AG08396 (cell line): ENCODE data around the gene PTEN.

Experiments used
- DNase-seq: peaks from one replicate; pipeline ENCODE4 v3.0.0; 2012; ENCODE audit warnings: low spot score, mixed read lengths

The PTEN gene

DNA sequence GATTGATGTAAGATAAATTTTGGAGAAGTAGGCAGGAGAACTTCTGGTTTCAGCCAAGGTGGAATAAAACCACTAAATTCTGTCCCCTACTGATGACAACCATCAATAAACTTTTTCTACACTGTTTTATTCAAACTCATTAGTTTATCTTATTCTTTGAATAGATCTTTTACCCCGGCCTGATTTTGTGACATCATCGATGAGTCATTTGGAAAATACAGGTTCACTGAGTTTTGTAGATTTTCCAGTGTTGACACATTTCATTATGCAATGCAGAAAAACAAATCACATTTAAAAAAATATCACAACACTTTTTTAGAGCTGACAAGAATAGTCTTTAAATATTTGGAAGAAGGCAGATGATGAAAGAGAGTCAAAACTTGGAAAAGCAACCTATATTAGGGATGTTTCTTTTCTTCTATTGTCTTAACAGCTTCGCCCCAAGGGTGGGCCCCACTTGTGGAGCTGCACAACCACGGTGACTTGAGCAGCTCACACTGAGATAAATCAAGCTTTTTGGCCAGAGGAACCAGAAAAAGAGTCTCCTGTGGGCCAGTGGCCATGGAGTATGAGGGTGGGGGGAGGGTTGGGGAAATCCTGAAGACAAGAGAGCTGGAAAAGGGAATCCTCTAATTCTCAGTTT lies 112.8 kb downstream of the PTEN start:
- DNase-seq = no peak

DNA sequence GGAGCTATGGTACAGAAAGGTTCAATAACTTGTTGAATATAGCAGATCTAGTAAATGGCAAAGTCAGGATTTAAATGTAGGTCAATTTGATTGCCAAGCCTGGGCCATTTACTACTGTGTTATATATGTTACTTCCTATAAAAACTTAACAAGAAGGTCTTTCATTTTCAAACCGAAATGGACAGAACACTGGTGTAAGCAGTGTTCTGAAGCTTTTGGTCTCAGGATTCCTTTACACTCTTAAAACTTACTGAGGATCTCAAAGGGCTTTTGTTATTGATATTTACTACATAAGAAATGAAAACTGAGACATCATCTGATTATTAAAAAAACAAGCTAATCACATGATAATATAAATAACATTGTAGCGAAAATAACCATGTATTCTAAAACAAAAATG lies 114.7 kb downstream of the PTEN start:
- no peak for DNase-seq

DNA sequence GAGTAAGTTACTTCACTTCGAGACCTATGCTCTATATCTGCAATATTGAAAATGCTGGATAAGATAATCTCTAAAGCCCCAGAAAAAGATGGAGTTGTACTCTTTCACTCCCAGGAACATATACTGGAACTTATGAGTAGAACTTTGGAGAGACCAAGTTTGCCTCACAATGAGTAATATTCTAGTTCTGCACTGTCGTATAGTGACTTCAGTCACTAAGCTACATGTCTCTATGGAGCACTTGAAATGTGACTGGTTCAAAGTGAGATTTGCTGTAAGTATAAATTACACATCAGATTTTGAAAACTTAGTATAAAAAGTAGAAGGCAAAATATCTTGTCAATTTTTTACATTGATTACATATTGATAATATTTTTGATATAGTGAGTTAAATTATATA lies 116.4 kb downstream of the PTEN start:
- no peak for DNase-seq

DNA sequence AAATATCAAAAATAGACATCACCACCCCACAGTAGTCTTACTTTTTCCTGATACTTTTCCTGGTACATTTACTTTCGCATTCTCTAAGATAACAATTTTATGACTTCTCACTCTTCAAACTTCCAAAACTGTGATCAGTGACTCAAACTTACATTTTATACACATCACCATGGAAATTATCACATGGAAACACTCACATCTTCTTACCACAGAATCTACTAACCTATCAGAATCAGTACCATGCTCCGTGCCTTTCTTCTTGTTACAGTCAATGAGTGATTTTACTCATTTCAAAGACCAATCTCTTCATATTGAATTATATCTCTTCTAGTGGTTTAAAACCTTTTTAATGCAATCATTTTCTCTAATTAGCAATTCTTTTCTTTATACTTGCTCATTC lies 120.3 kb downstream of the PTEN start:
- DNase-seq = no peak

DNA sequence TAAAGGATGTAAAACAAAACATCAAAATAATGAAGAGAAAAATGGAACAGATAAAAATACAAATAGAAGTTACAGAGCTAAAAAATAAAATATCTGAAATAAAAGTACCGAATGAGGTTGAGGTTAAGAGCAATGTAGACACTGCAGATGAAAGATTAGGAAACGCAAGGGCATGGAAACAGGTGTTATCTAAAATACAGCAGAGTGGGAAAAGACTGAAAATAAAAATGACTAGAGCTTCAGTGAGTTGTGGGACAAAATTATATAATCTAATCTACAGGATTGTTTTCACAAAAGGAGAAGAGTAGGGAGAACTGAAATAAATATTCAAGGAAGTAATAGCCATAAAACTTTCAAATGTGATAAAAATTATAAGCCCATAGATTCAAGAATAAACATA lies 123.8 kb downstream of the PTEN start:
- no peak for DNase-seq

DNA sequence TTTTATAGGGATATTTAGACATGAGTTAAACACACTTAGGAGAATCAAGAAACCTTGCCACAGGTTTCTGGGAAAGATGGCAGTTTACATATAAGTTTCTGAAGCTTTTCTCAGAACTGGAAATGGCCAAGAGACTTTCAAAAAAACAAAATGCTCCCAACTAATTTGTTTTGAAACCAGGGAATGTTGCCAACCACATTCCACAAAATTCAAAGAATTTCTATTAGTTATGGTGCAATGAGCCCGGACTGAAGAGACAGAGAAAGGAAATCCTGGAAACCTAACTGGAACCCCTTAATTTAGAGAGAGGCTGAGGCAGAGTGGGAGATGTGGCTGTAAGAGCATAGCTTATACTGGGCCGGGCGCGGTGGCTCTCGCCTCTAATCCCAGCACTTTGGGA lies 128.5 kb downstream of the PTEN start:
- no peak for DNase-seq

DNA sequence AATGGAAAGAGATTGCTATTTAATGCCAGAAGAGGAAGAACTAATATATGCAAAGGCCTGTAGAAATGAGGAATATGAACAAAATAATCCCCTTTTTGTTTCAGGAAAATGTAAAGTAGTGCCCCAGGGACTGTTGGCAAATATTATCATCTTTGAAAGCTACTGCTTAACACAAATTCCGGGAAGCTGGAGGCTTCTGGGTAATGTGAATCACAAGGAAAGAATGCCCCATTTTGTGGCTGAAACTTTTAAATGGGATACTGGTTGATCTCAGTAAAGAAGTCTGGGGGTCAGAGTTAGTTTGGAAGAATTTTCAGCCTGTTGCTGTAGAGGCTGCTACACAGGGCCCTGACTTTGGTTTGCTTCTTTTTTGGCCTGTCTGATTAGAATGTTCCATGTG lies 141.0 kb downstream of the PTEN start:
- peak; percentile 33 for DNase-seq

DNA sequence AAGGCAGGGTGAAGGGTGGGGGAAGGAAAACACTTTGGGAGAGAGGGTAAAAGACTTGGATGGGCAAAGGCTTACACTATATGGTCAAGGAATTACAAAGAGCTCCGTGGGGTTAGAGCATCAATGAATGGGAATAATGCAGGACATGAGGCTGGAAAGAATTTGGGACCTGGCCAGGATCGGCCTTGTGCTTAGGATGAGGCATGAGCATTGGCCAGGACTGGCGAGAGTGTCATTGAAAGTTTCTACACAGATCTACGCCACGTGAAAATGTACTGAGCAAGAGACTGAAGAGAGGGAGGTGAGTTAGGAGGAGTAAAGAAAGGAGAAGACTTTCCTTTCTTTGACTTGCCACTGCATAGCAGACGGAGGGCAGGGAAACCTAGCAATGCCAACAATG lies 142.8 kb downstream of the PTEN start:
- no peak for DNase-seq

DNA sequence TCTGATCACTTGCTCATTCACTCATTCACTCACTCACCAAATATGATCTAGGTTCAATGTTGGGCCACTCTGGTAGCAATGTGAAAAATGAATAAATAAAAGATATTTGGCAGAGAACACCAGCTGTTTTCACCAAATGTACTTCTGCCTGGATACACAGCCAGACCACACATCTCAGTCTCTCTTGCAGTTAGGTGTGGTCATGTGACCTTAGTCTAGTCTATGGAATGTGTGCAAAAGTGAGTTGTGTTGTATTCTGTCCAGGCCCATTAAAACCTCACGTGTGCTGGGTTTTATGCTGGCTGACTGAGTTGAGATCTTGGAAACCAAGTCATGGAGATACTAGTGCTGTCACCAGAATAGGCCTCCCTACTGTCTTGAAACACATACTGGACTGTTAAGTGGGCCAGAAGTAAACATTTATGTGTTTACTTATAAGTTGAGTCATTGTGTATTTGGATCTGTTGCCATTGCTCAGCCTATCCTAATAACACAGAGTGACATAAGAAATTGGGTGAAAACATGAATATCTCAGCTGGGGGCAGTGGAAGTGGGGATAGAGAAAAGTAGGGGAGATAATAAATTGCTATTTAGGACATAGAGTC lies 145.5 kb downstream of the PTEN start:
- DNase-seq = peak; percentile 32

DNA sequence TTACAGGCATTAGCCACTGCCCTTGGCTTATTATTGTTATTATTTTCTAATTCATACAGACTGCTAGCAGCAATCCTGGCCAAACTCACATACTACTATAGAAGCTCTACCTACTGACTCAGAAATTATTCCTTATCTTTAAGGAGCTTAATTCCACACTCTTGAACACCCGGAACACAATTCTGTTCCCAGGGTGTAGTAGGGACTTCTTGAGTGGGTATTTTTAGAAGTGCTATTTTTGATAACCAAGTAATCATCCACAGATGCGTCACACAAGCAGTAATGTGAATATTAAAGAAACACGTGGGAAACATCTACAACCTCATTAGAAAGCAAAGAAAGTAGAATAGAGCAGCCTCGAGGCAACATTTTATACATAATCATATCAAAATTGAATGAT lies 149.2 kb downstream of the PTEN start:
- DNase-seq = no peak

DNA sequence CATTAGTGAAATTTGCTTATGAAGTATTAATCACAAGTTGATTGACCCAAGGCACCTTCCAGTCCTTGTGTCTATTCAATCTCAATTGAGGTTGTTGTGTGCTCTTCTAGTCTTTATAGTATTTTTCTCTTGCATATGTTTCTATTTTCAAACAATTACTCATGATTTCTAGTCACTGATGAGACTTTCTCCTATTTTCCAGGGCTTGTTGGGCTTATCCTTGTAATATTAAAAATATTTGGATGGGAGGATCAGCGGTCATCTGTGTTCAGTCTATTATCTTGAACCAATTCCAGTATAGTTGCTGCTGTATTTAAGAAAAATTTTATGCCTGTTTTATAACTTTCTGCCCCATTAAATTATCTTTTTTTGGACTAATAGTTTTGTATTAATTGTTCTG lies 154.4 kb downstream of the PTEN start:
- no peak for DNase-seq

DNA sequence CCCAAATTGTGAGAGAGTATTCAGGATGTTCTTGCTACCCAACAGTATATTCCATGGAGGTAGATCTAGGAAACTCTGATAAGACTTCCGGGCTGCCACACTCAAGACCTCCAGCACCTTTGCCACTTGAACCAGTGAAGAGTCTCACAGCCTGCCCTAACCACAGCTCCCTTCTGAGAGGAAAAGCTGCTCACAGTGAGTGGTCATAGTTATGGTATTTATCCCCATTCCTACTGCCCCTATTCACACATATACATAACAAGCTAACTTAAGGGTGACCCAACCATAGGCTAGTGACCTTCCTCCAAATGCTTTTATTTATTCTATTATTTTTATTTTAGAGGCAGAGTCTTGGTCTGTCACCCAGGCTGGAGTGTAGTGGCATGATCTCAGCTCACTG lies 156.3 kb downstream of the PTEN start:
- DNase-seq = no peak
